ENCODE results near the gene MIA. TPM values are rescaled to one million over a fixed set of nuclear protein-coding genes. Genes with fewer than 3 reads are reported as not detected.
"Not testable (repeated sequence)": the region's sequence is repeated elsewhere in the genome, so short reads cannot be mapped to it uniquely, and the experiment has no call there.

The MIA gene
- total RNA-seq, 4 donors from 2014 or later: 2.8 TPM; not detected in 3

- DNase-seq: peak; percentile 77 to 80
- intact Hi-C loops (cut with DNase I; ENCODE audit: low total_unique reads): not testable (repeated sequence)
- peak overlapping the region; percentile 15 to 55 for H3K27ac ChIP-seq
These were observed 43.4 kb downstream of the MIA start for GRCh38 chr19:40818480-40819399.

GRCh38 chr19:40819479-40820234 is 44.3 kb downstream of the MIA start:
- H3K4me3 ChIP-seq; H3K4me1 ChIP-seq; H3K27me3 ChIP-seq; H3K9me3 ChIP-seq; H3K36me3 ChIP-seq; intact Hi-C loops (cut with DNase I; ENCODE audit: low total_unique reads): not testable (repeated sequence)
- H3K27ac ChIP-seq: peak overlapping the region; percentile 15 to 55
- peak; percentile 66 to 86 (median 80) for TF ChIP-seq CTCF (IDR thresholded peaks at IDR 0.05)
- peak in 1 of 2 donors; percentile 51 for DNase-seq

More at GRCh38 chr19:40818480-40819399, 43.4 kb downstream of the MIA start:
- H3K4me3 ChIP-seq, H3K4me1 ChIP-seq, H3K27me3 ChIP-seq, H3K36me3 ChIP-seq, H3K9me3 ChIP-seq: not testable (repeated sequence)
- peak in 3 of 4 experiments; percentile 5 to 48 (median 37) for TF ChIP-seq CTCF (IDR thresholded peaks at IDR 0.05)

GRCh38 chr19:40822161-40822560 is 46.8 kb downstream of the MIA start:
- no peaks in the 10 kb centered on the region for H3K36me3 ChIP-seq
- peak overlapping the region in 1 of 2 donors; percentile 27 for H3K27ac ChIP-seq
- H3K4me3 ChIP-seq: no peak overlapping the region
- no peaks in the 10 kb centered on the region for H3K27me3 ChIP-seq
- peaks cover 0 to 9% of the 10 kb centered on the region in 2 donors for H3K4me1 ChIP-seq
- H3K9me3 ChIP-seq: no peaks in the 10 kb centered on the region
- intact Hi-C loops (cut with DNase I; ENCODE audit: low total_unique reads): no loop called here
- TF ChIP-seq CTCF (IDR thresholded peaks at IDR 0.05) (no peak), POLR2A (IDR thresholded peaks at IDR 0.05) (no peak)
- DNase-seq: no peak

- DNase-seq; intact Hi-C loops (cut with DNase I; ENCODE audit: low total_unique reads); H3K4me3 ChIP-seq; H3K9me3 ChIP-seq; H3K36me3 ChIP-seq; H3K27me3 ChIP-seq; H3K4me1 ChIP-seq: not testable (repeated sequence)
- peak overlapping the region in 1 of 2 donors; percentile 27 for H3K27ac ChIP-seq
These were observed 47.6 kb downstream of the MIA start for GRCh38 chr19:40822704-40823553.

- H3K36me3 ChIP-seq; H3K27ac ChIP-seq; H3K9me3 ChIP-seq; H3K4me1 ChIP-seq; H3K4me3 ChIP-seq; DNase-seq; H3K27me3 ChIP-seq; intact Hi-C loops (cut with DNase I; ENCODE audit: low total_unique reads): not testable (repeated sequence)
These were observed 49.6 kb downstream of the MIA start for GRCh38 chr19:40824916-40825315.

GRCh38 chr19:40825460-40826095 is 50.3 kb downstream of the MIA start:
- H3K27me3 ChIP-seq; H3K9me3 ChIP-seq; H3K4me3 ChIP-seq; H3K4me1 ChIP-seq; H3K27ac ChIP-seq; H3K36me3 ChIP-seq; intact Hi-C loops (cut with DNase I; ENCODE audit: low total_unique reads); DNase-seq: not testable (repeated sequence)

GRCh38 chr19:40826312-40826698 is 51.0 kb downstream of the MIA start:
- DNase-seq; H3K36me3 ChIP-seq; intact Hi-C loops (cut with DNase I; ENCODE audit: low total_unique reads); H3K27me3 ChIP-seq; H3K4me3 ChIP-seq; H3K4me1 ChIP-seq; H3K9me3 ChIP-seq; H3K27ac ChIP-seq: not testable (repeated sequence)

- H3K27ac ChIP-seq; H3K27me3 ChIP-seq; H3K9me3 ChIP-seq; H3K4me3 ChIP-seq; H3K4me1 ChIP-seq; DNase-seq; H3K36me3 ChIP-seq; intact Hi-C loops (cut with DNase I; ENCODE audit: low total_unique reads): not testable (repeated sequence)
These were observed 51.5 kb downstream of the MIA start for GRCh38 chr19:40826699-40827385.
